Endothelial cell of umbilical vein (primary cell): ENCODE measurements around the gene AK9. TPM values are rescaled to one million over a fixed set of nuclear protein-coding genes. Genes with fewer than 3 reads are reported as not detected.

Source experiments
- BruUV-seq: library from RNA; stranded (reverse); fragments of 400-500 nt; replicated peaks from 2 replicates; lab custom pipeline; 2021; lab: Mats Ljungman, UMichigan
- CTCF ChIA-PET: fragments of 300-600, 350-600 bp; sonication (Branson Sonifier 250); formaldehyde crosslinking; loops from one replicate; lab custom pipeline; 2021; ENCODE audit warnings: antibody characterized with exemption, inconsistent platforms; lab: Charles Lee
- POLR2A ChIA-PET: fragments of 300-600, 350-600 bp; sonication (Branson Sonifier 250); formaldehyde crosslinking; loops from one replicate; lab custom pipeline; 2021; ENCODE audit warnings: antibody characterized with exemption, inconsistent platforms; lab: Charles Lee
- DNase-seq: peaks from one replicate; pipeline ENCODE4 v3.0.0-alpha.2; 2011; ENCODE audit warnings: low read depth, low spot score
- FAIRE-seq: peaks from 2 replicates; lab custom pipeline; 2011; peaks lifted over from hg19 to GRCh38; lab: Jason Lieb, UNC
- H2AFZ ChIP-seq: 2 replicates; pipeline ENCODE4 v1.6.0; 2012; ENCODE audit warnings: low read depth, low read length, control low read depth, inconsistent platforms
- H3K27ac ChIP-seq: 2 replicates; pipeline ENCODE4 v1.5.1; 2011; ENCODE audit warnings: low read depth, mild to moderate bottlenecking, control low read depth, low read length, moderate library complexity; ENCODE audit not compliant: insufficient read depth
- H3K27me3 ChIP-seq, 2 experiments: 2 replicates each; pipeline versions ENCODE4 v1.6.0 to v1.6.1; 2011; ENCODE audit warnings: low read length in 2 of 2, mixed read lengths in 1 of 2; ENCODE audit not compliant: control insufficient read depth in 2 of 2, insufficient read depth in 2 of 2
- H3K36me3 ChIP-seq, 2 experiments: 2 replicates in 1 of 2; 3 replicates in 1 of 2; pipeline ENCODE4 v1.5.1; 2011; ENCODE audit warnings: low read length in 2 of 2, mild to moderate bottlenecking in 1 of 2, moderate library complexity in 1 of 2; ENCODE audit not compliant: control insufficient read depth in 2 of 2, insufficient read depth in 2 of 2; ENCODE audit errors: extremely low read depth in 1 of 2
- H3K4me1 ChIP-seq: 3 replicates; pipeline ENCODE4 v1.5.1; 2011; ENCODE audit warnings: mild to moderate bottlenecking, low read length; ENCODE audit not compliant: control insufficient read depth, insufficient read depth; ENCODE audit errors: extremely low read depth
- H3K4me2 ChIP-seq: 2 replicates; pipeline ENCODE4 v1.6.1; 2011; ENCODE audit warnings: low read length, control low read depth, mixed read lengths; ENCODE audit not compliant: insufficient read depth
- H3K4me3 ChIP-seq, 3 experiments: fragments of 200-600 bp in 1 of 3; sonication (generic), shearing (Covaris generic) in 1 of 3; replicated peaks in 1 of 3; 2 replicates each; pipeline ENCODE4 v1.5.1; 2011 to 2016; ENCODE audit warnings: control low read depth in 3 of 3, low read length in 3 of 3, mild to moderate bottlenecking in 2 of 3, inconsistent platforms in 1 of 3, low read depth in 1 of 3, moderate library complexity in 1 of 3; ENCODE audit not compliant: insufficient read depth in 1 of 3
- H3K79me2 ChIP-seq: 2 replicates; pipeline ENCODE4 v1.6.0; 2012; ENCODE audit warnings: low read length, inconsistent platforms; ENCODE audit not compliant: control insufficient read depth, insufficient read depth
- H3K9ac ChIP-seq: replicated peaks from 2 replicates; pipeline ENCODE3; 2011; ENCODE audit warnings: low read length, control low read depth; ENCODE audit not compliant: insufficient read depth; ENCODE audit errors: extremely low read depth
- H3K9me1 ChIP-seq: replicated peaks from 3 replicates; pipeline ENCODE4 v1.6.0; 2011; ENCODE audit warnings: mild to moderate bottlenecking, low read length; ENCODE audit not compliant: control insufficient read depth, insufficient read depth; ENCODE audit errors: extremely low read depth
- H3K9me3 ChIP-seq: replicated peaks from 2 replicates; pipeline ENCODE4 v1.5.1; 2012; ENCODE audit warnings: low read length, inconsistent platforms; ENCODE audit not compliant: control insufficient read depth, insufficient read depth
- H4K20me1 ChIP-seq: replicated peaks from 2 replicates; pipeline ENCODE3; 2011; ENCODE audit warnings: mild to moderate bottlenecking, low read length; ENCODE audit not compliant: control insufficient read depth, insufficient read depth; ENCODE audit errors: extremely low read depth
- CTCF ChIP-seq, 2 donors: IDR thresholded peaks; 1 replicate in 1 of 2; 2 replicates in 1 of 2; pipeline ENCODE4 v1.5.1; 2011; ENCODE audit warnings: low read length in 2 of 2, mild to moderate bottlenecking in 2 of 2, moderate library complexity in 2 of 2, control low read depth in 1 of 2, inconsistent platforms in 1 of 2, low read depth in 1 of 2; ENCODE audit not compliant: insufficient read depth in 1 of 2; ENCODE audit errors: extremely low read depth in 1 of 2
- EZH2 ChIP-seq: IDR thresholded peaks from 2 replicates; pipeline ENCODE4 v1.6.1; 2012; ENCODE audit warnings: borderline replicate concordance, low read depth, mild to moderate bottlenecking, moderate library complexity, low read length, inconsistent platforms; ENCODE audit not compliant: severe bottlenecking
- FOS ChIP-seq: IDR thresholded peaks from 2 replicates; pipeline ENCODE4 v1.6.1; 2011; ENCODE audit warnings: mild to moderate bottlenecking, low read length, moderate library complexity, borderline replicate concordance; ENCODE audit not compliant: insufficient read depth
- GATA2 ChIP-seq: IDR thresholded peaks from 2 replicates; pipeline ENCODE4 v1.7.0; 2011; ENCODE audit warnings: low read depth, mild to moderate bottlenecking, moderate library complexity, mixed read lengths, low read length; ENCODE audit not compliant: insufficient read length, insufficient read depth
- JUN ChIP-seq: IDR thresholded peaks from 2 replicates; pipeline ENCODE4 v1.6.1; 2011; ENCODE audit warnings: borderline replicate concordance, low read depth; ENCODE audit not compliant: insufficient read length, insufficient read depth
- MAX ChIP-seq: IDR thresholded peaks from 2 replicates; pipeline ENCODE4 v1.6.1; 2011; ENCODE audit not compliant: insufficient read depth, insufficient read length
- MYC ChIP-seq: IDR thresholded peaks from one replicate; pipeline ENCODE4 v1.6.1; 2011; ENCODE audit warnings: mild to moderate bottlenecking, low read depth, low read length
- POLR2A ChIP-seq: IDR thresholded peaks from 2 replicates; pipeline ENCODE4 v1.6.1; 2012; ENCODE audit warnings: low read depth, mild to moderate bottlenecking, control low read depth, low read length
- POLR2AphosphoS5 ChIP-seq: IDR thresholded peaks from 2 replicates; pipeline ENCODE4 v1.6.1; 2012; ENCODE audit warnings: low read depth, mild to moderate bottlenecking, control low read depth, low read length, moderate library complexity; ENCODE audit not compliant: insufficient read depth
- dilution Hi-C: fragments of 300-500 bp; cut with MboI; formaldehyde crosslinking; loops from one replicate; pipeline ENCODE4 v1.15.0; 2019; ENCODE audit warnings: low sequenced_read_pairs; ENCODE audit not compliant: extremely low pct_ligation_motif_present
- intact Hi-C: fragments of 100-400 bp; cut with micrococcal nuclease; formaldehyde crosslinking; loops from one replicate; pipeline ENCODE4 v1.10.0; 2022
- polyA plus RNA-seq, 4 experiments: library from polyadenylated mRNA; depleted of rRNA in 3 of 4; stranded (reverse) in 3 of 4; unstranded in 1 of 4; fragments of >200 nt; gene quantifications; 2 replicates each; pipeline versions ENCODE4 v1.2.1 to v1.2.3, GENCODE V29; 2011 to 2012; ENCODE audit warnings: missing spikeins in 1 of 4
- total RNA-seq: library from RNA; stranded (reverse); gene quantifications from 2 replicates; pipeline ENCODE4 v1.2.3, GENCODE V29; 2021

Gene AK9
- total and polyA plus RNA-seq, 2 donors (not counting 3 experiments of a cell fraction or from before 2014, with no cell fraction given) = 1.4 to 3.2 TPM

- dilution Hi-C loops = no loop called here
- CTCF ChIA-PET = no interaction called here
Measured at GRCh38 chr6:109452181-109452580, 238.8 kb downstream of the AK9 start.

More at GRCh38 chr6:109452181-109452580, 238.8 kb downstream of the AK9 start:
- no peak for TF ChIP-seq MYC
- TF ChIP-seq POLR2AphosphoS5 = no peak
- TF ChIP-seq FOS = no peak
- no peak for TF ChIP-seq MAX
- no peak for TF ChIP-seq POLR2A
- TF ChIP-seq EZH2 = no peak
- TF ChIP-seq JUN = no peak
- TF ChIP-seq CTCF (IDR thresholded peaks at IDR 0.05; ENCODE audit: extremely low read depth in 1 of 2, insufficient read depth in 1 of 2, low read depth in 1 of 2, low read length in 2 of 2) = no peak
- TF ChIP-seq GATA2 = no peak
- Histone ChIP-seq H3K36me3 (no peaks in the 10 kb centered on the region), H3K79me2 (no peaks in the 10 kb centered on the region), H3K4me2 (no peak overlapping the region), H3K9ac (no peak overlapping the region), H4K20me1 (no peaks in the 10 kb centered on the region), H3K9me3 (no peaks in the 10 kb centered on the region), H2AFZ (no peak overlapping the region), H3K4me3 (no peak overlapping the region), H3K9me1 (no peaks in the 10 kb centered on the region), H3K27me3 (no peaks in the 10 kb centered on the region), H3K4me1 (peaks cover 7% of the 10 kb centered on the region), H3K27ac (no peak overlapping the region)
- intact Hi-C loops = no loop called here
- BruUV-seq = no TSS peak
- no peak for FAIRE-seq
- DNase-seq = no peak
- POLR2A ChIA-PET = no interaction called here
